Thyroid gland (tissue), 4 donors: Measurements from ENCODE around the gene PGAP3. TPM values are rescaled to one million over a fixed set of nuclear protein-coding genes. Genes with fewer than 3 reads are reported as not detected.

Experiments used
- DNase-seq, 2 donors: peaks; one replicate each; pipeline ENCODE4 v3.0.0-alpha.2; 2019
- H3K27ac ChIP-seq, 3 donors: fragments of 200-600 bp; sonication (generic); 1 replicate in 2 of 3; 2 replicates in 1 of 3; pipeline ENCODE4 v1.5.1; 2016 to 2019; ENCODE audit warnings: mild to moderate bottlenecking in 1 of 3, moderate library complexity in 1 of 3
- H3K27me3 ChIP-seq: fragments of 200-600 bp; sonication (generic); one replicate; pipeline ENCODE4 v1.5.1; 2019
- H3K36me3 ChIP-seq, 2 donors: fragments of 200-600 bp; sonication (generic); one replicate each; pipeline ENCODE4 v1.5.1; 2016 to 2019
- H3K4me1 ChIP-seq, 2 donors: fragments of 200-600 bp; sonication (generic); one replicate each; pipeline ENCODE4 v1.5.1; 2017 to 2019
- H3K4me3 ChIP-seq, 3 donors: fragments of 200-600 bp; sonication (generic); replicated peaks in 1 of 3; 1 replicate in 2 of 3; 2 replicates in 1 of 3; pipeline ENCODE4 v1.5.1; 2016; ENCODE audit warnings: mild to moderate bottlenecking in 1 of 3
- H3K9me3 ChIP-seq: fragments of 200-600 bp; sonication (generic); one replicate; pipeline ENCODE4 v1.5.1; 2017
- CTCF ChIP-seq, 6 experiments: fragments of 200-600 bp in 3 of 6; fragments of 450-650 bp in 3 of 6; sonication (generic) in 3 of 6; IDR thresholded peaks; one replicate each; pipeline ENCODE4 v1.5.1; 2016 to 2019; ENCODE audit warnings: antibody characterized with exemption in 6 of 6, mild to moderate bottlenecking in 2 of 6, inconsistent platforms in 1 of 6, moderate library complexity in 1 of 6
- POLR2A ChIP-seq, 2 donors: fragments of 450-650 bp; IDR thresholded peaks; one replicate each; pipeline ENCODE4 v1.6.1; 2017; ENCODE audit warnings: antibody characterized with exemption in 2 of 2, mild to moderate bottlenecking in 2 of 2, moderate library complexity in 1 of 2
- WGBS, 2 donors: methylation state at CpG; one replicate each; pipeline ENCODE4 v1.1.5; 2017; 5-methylcytosine and 5-hydroxymethylcytosine counted together
- intact Hi-C: fragments of 100-400 bp; cut with DNase I; formaldehyde crosslinking; loops from one replicate; pipeline ENCODE4 v1.15.1; 2023
- total RNA-seq, 4 donors: library from RNA; depleted of rRNA; stranded (reverse); fragments of >200 nt; gene quantifications; one replicate each; pipeline ENCODE4 v1.2.3, GENCODE V29; 2016

The PGAP3 gene
- total RNA-seq, 4 donors from 2014 or later, result 55.6 to 88.1 (median 72.7) TPM

- intact Hi-C loops, result no loop called here
- H3K9me3 ChIP-seq, result no peaks in the 10 kb centered on the region
- no peak overlapping the region for H3K4me3 ChIP-seq
- DNase-seq, result peak; percentile 57 to 59
- TF ChIP-seq POLR2A (IDR thresholded peaks at IDR 0.05), result peak in 1 of 2 donors; percentile 39
- no peak for TF ChIP-seq CTCF (IDR thresholded peaks at IDR 0.05)
- peaks cover under 1 to 4% of the 10 kb centered on the region in 2 donors for H3K36me3 ChIP-seq
- H3K4me1 ChIP-seq, result peaks cover 61 to 73% of the 10 kb centered on the region in 2 donors
- peak overlapping the region; percentile 72 to 97 (median 90) for H3K27ac ChIP-seq
- WGBS, 2 donors, result 38 to 43% methylated on average over 9 to 11 of the region's 12 CpGs
- H3K27me3 ChIP-seq, result no peaks in the 10 kb centered on the region
Observed at GRCh38 chr17:39702901-39703893, 15.3 kb upstream of the PGAP3 start.

GRCh38 chr17:39701784-39702422 lies 14.0 kb upstream of the PGAP3 start:
- Histone ChIP-seq H3K4me1 (peaks cover 55 to 62% of the 10 kb centered on the region in 2 donors), H3K36me3 (no peaks in the 10 kb centered on the region), H3K27ac (peak overlapping the region in 2 of 3 donors; percentile 90 to 97), H3K27me3 (no peaks in the 10 kb centered on the region), H3K9me3 (no peaks in the 10 kb centered on the region), H3K4me3 (peak overlapping the region in 1 of 3 donors; percentile 91)
- no peak for DNase-seq
- 67 to 79% methylated on average over 4 of the region's 4 CpGs for WGBS, 2 donors
- intact Hi-C loops, result no loop called here
- TF ChIP-seq CTCF (IDR thresholded peaks at IDR 0.05) (no peak), POLR2A (IDR thresholded peaks at IDR 0.05) (no peak)

- H3K4me3 ChIP-seq, result peak overlapping the region; percentile 13 to 91 (median 70)
- no peaks in the 10 kb centered on the region for H3K36me3 ChIP-seq
- TF ChIP-seq POLR2A (IDR thresholded peaks at IDR 0.05) (no peak), CTCF (IDR thresholded peaks at IDR 0.05) (no peak)
- peaks cover 47 to 55% of the 10 kb centered on the region in 2 donors for H3K4me1 ChIP-seq
- H3K27me3 ChIP-seq, result no peaks in the 10 kb centered on the region
- DNase-seq, result no peak
- 13 to 23% methylated on average over 10 of the region's 10 CpGs for WGBS, 2 donors
- H3K9me3 ChIP-seq, result no peaks in the 10 kb centered on the region
- intact Hi-C loops, result no loop called here
- peak overlapping the region; percentile 90 to 97 (median 92) for H3K27ac ChIP-seq
Observed at GRCh38 chr17:39701012-39701783, 13.3 kb upstream of the PGAP3 start.

- H3K9me3 ChIP-seq, result no peaks in the 10 kb centered on the region
- DNase-seq, result peak; percentile 64 to 67
- no peak for TF ChIP-seq POLR2A (IDR thresholded peaks at IDR 0.05)
- TF ChIP-seq CTCF (IDR thresholded peaks at IDR 0.05), result no peak
- H3K36me3 ChIP-seq, result no peaks in the 10 kb centered on the region
- H3K4me3 ChIP-seq, result peak overlapping the region; percentile 13 to 91 (median 70)
- H3K27ac ChIP-seq, result peak overlapping the region; percentile 90 to 97 (median 92)
- no peaks in the 10 kb centered on the region for H3K27me3 ChIP-seq
- WGBS, 2 donors, result 2 to 3% methylated on average over 26 to 38 of the region's 57 CpGs
- H3K4me1 ChIP-seq, result peaks cover 40 to 49% of the 10 kb centered on the region in 2 donors
- intact Hi-C loops, result no loop called here
Observed at GRCh38 chr17:39700148-39700987, 12.5 kb upstream of the PGAP3 start.
